ENCODE results near the gene HOXC9.
A peak's percentile ranks its signal among the peaks of the same experiment; 100 is the strongest.

The HOXC9 gene

GRCh38 chr12:54002278-54002914 lies 2.4 kb downstream of the HOXC9 start:
- Histone ChIP-seq H3K4me1 (ENCODE audit: control insufficient read depth, insufficient read depth, low read length) (peaks cover 39% of the 10 kb centered on the region), H3K36me3 (ENCODE audit: control insufficient read depth in 2 of 2, insufficient read depth in 1 of 2, low read length in 2 of 2) (peaks cover 8 to 15% of the 10 kb centered on the region in 2 experiments; a peak in 2 of 3 replicates), H3K4me3 (ENCODE audit: low read depth, low read length) (no peak overlapping the region), H3K9me3 (ENCODE audit: control insufficient read depth, insufficient read depth, low read depth, low read length) (no peaks in the 10 kb centered on the region), H3K27ac (ENCODE audit: extremely low read depth, low read depth, low read length) (peak overlapping the region; percentile 99)
- CTCF ChIA-PET, result interaction anchor here (0.8 to 6.7 kb wide), 6 partner anchors 14 to 377 kb away, joined by 3 to 49 read pairs (median 4); no protein-coding TSS in a partner anchor
- POLR2A ChIA-PET, result interaction anchor here (3.5 kb wide), 1 partner anchor 17 kb away, joined by 16 read pairs; the partner anchor contains the start of gene HOXC10
- 0 out of 2 replicates have a peak, but pooled peaks have one; percentile 1 for TF ChIP-seq ZNF596 (tag by site-specific recombination; IDR thresholded peaks at IDR 0.05)
- no peak for TF ChIP-seq HOXA7 (CRISPR knock-in tag; IDR thresholded peaks at IDR 0.05; ENCODE audit: borderline replicate concordance)
- TF ChIP-seq ZNF777 (tag by site-specific recombination; IDR thresholded peaks at IDR 0.05; ENCODE audit: borderline replicate concordance), result no peak
- 0 out of 2 replicates have a peak, but pooled peaks have one; percentile 3 for TF ChIP-seq ZSCAN30 (tag by site-specific recombination; IDR thresholded peaks at IDR 0.05)
- TF ChIP-seq GLIS2 (tag by site-specific recombination; IDR thresholded peaks at IDR 0.05), result no peak
- no peak for TF ChIP-seq TRIM28 (IDR thresholded peaks at IDR 0.05; ENCODE audit: borderline replicate concordance, low read length)
- no peak for TF ChIP-seq ZNF658 (tag by site-specific recombination; IDR thresholded peaks at IDR 0.05)
- TF ChIP-seq KLF10 (tag by site-specific recombination; IDR thresholded peaks at IDR 0.05), result no peak
- TF ChIP-seq ZNF26 (tag by site-specific recombination; IDR thresholded peaks at IDR 0.05), result no peak
- no peak for TF ChIP-seq ZNF19 (tag by site-specific recombination; IDR thresholded peaks at IDR 0.05; ENCODE audit: low read depth)
- TF ChIP-seq ZNF423 (tag by site-specific recombination; IDR thresholded peaks at IDR 0.05), result no peak
- TF ChIP-seq PRDM1 (tag by site-specific recombination; IDR thresholded peaks at IDR 0.05), result no peak
- no peak for TF ChIP-seq ZFP3 (tag by site-specific recombination; IDR thresholded peaks at IDR 0.05; ENCODE audit: low read depth)
- TF ChIP-seq ZXDB (tag by site-specific recombination; IDR thresholded peaks at IDR 0.05), result peak; percentile 94
- TF ChIP-seq ZNF350 (tag by site-specific recombination; IDR thresholded peaks at IDR 0.05), result no peak
- TF ChIP-seq ZNF433 (tag by site-specific recombination; IDR thresholded peaks at IDR 0.05; ENCODE audit: low read depth), result no peak
- no peak for TF ChIP-seq ELK4 (IDR thresholded peaks at IDR 0.05; ENCODE audit: borderline replicate concordance, low read depth, low read length)
- no peak for TF ChIP-seq ZNF692 (tag by site-specific recombination; IDR thresholded peaks at IDR 0.05)
- TF ChIP-seq ZFP37 (tag by site-specific recombination; IDR thresholded peaks at IDR 0.05), result no peak
- TF ChIP-seq RBAK (tag by site-specific recombination; IDR thresholded peaks at IDR 0.05), result no peak
- 0 out of 2 replicates have a peak, but pooled peaks have one; percentile 7 for TF ChIP-seq IKZF3 (tag by site-specific recombination; IDR thresholded peaks at IDR 0.05)
- TF ChIP-seq KLF1 (tag by site-specific recombination; IDR thresholded peaks at IDR 0.05), result no peak
- no peak for TF ChIP-seq ZIC2 (tag by site-specific recombination; IDR thresholded peaks at IDR 0.05)
- TF ChIP-seq ZBTB17 (tag by site-specific recombination; IDR thresholded peaks at IDR 0.05), result 0 out of 2 replicates have a peak, but pooled peaks have one; percentile 11
- peak; percentile 73 for TF ChIP-seq ZNF366 (tag by site-specific recombination; conservative IDR thresholded peaks at IDR 0.05)
- TF ChIP-seq ZBTB44 (tag by site-specific recombination; IDR thresholded peaks at IDR 0.05), result no peak
- no peak for TF ChIP-seq ZEB2 (tag by site-specific recombination; IDR thresholded peaks at IDR 0.05)
- no peak for TF ChIP-seq ZNF645 (tag by site-specific recombination; IDR thresholded peaks at IDR 0.05)
- no peak for TF ChIP-seq INSM2 (tag by site-specific recombination; IDR thresholded peaks at IDR 0.05)
- no peak for TF ChIP-seq ZNF785 (tag by site-specific recombination; IDR thresholded peaks at IDR 0.05)
- no peak for TF ChIP-seq ZNF214 (tag by site-specific recombination; IDR thresholded peaks at IDR 0.05; ENCODE audit: borderline replicate concordance)

Data from HEK293 (cell line).